Measurements from ENCODE around the gene STARD7.
A peak's percentile ranks its signal among the peaks of the same experiment; 100 is the strongest.

The STARD7 gene

DNA sequence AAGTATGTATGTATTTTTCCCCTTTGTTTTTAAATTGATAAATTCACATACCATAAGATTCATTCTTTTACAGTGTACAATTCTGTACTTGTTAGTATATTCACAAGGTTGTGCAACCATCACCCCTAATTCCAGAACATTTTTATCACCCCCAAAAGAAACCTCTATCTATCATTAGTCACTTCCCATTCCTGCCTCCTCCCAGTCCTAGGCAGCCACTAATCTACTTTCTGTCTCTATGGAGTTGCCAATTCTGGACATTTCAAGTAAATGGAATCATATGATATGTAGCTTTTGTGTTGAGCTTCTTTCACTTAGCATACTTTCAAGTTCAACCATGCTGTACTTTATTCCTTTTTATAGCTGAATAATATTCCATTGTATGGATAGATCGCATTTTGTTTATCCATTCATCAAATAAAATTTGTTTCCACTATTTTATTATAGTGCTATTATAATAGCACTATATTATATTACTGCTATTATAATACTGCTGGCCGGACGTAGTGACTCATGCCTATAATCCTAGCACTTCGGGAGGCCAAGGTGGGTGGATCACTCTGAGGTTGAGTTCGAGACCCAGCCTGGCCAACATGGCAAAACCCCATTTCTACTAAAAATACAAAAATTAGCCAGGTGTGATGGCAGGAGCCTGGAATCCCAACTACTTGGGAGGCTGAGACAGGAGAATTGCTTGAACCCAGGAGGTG lies 10.9 kb downstream of the STARD7 start:
- ATAC-seq (no peak), DNase-seq (no peak)

DNA sequence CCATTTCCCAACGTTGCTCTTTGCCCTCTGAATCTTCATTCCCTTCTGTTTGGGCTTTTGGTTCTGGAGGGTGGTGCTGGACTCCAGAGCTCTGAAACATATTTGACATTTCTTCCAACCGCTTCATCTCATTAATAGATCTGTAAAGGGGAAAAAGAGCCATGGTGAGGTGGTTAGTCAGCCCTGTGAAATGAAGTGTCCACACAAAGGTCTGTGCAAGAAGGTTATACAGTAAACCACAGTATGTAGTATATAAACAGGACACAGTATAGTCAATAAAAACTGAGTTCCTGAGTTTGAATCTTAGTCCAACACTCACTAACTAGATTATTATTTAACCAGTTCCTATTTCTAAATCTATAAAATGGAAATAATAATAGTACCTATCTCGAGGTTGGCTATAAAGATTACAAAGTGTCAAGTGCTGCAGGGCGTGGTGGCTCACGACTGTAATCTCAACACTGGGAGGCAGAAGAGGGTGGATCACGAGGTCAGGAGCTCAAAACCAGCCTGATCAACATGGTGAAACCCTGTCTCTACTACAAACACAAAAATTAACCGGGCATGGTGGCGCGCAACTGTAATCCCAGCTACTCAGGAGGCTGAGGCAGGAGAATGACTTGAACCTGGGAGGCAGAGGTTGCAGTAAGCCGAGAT lies 13.1 kb downstream of the STARD7 start:
- no peak for DNase-seq

DNA sequence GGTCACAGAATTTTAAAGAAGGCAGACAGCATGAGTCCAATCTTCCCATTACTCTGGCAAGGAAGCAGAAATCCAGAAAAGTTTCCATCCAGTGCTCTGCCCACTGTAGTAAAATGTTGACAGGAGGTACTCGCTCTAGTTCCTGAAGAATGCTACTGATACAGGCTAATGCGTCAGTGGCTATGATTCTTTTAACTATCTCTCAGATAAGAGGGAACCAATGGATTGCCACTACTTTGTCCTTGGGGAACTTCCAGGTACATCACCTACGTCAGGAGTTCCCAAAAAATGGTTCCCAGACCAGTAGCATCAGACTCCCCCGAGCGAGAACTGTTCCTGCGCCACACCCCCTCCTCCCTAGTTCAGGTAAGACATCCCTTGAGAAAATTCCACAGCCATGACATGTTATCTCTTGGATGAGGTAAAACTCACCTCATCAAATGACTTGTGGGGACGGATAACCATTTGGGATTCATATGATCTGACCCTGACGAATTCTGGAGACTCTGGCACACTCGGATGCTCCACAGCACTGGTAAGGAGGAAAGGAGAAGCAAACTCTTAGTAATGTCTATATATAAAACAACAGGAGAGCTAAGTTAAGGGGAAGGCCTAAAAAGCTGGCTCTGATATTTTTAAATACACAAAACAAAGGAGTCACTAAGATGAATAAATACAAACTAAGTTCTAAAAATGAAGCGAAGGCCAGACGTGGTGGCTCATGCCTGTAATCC lies 16.5 kb downstream of the STARD7 start:
- ATAC-seq (no peak), DNase-seq (no peak)

More for the DNA sequence above, 13.1 kb downstream of the STARD7 start:
- no peak for ATAC-seq

DNA sequence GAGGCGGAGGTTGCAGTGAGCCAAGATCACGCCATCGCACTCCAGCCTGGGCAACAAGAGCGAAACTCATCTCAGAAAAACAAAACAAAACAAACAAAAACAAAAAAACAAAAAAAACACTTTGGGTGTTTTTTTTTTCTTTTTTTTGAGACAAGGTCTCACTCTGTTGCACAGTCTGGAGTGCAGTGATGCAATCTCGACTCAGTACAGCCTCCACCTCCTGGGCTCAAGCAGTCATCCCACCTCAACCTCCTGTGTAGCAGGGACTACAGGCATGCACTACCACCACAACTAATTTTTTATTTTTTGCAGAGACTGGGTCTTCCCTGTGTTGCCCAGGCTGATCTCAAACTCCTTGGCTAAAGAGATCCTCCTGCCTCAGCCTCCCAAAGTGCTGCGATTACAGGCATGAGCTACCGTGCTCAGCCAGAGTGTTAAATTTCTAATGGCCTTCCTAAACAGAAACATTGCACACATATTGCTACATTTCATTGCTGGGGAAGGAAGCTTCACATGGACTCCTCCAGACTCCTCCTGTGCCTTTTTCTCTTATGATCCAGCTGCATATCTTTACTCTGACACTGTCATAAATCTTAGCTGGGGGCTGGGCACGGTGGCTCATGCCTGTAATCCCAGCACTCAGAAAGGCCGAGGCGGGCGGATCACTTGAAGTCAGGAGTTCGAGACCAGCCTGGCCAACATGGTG lies 19.7 kb downstream of the STARD7 start:
- DNase-seq, result no peak
- no peak for ATAC-seq

DNA sequence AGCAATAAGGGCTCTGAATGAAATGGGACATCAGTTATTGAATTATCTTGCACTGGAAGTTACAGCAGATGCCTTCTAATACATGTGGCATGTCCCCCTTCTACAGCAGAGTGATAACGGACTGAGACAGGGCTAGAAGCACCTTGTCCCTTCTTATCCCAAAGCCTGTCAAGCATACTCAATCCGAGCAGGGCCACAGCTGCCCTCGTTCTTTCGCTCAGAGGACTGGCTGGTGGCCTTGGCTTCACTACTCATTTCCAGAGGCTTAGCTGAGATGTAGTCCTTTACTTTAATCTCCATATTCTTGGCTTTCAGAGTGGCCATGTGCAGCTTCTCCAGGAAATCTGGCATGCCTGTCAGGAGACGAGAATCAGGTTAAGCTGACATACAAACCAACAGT lies 22.1 kb downstream of the STARD7 start:
- no peak for ATAC-seq

DNA sequence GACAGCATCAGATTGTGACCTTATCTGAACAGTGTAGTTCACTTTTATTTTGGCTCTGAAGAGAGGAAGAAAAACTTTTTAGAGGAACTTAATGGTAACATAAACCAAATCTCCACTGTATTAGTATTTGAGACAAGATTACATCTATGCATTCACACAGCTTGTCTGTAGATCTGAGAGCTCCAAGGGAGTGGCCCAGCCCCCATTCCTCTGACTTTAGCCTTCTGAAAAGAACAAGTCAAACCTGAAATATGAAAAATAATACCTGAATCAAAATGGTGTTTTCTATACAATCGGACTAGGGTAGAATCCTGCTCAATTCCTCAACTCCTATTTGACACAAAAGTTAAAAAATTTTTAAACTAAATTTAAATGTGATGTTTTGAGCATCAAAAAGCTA lies 23.1 kb downstream of the STARD7 start:
- ATAC-seq, result no peak
- no peak for DNase-seq

More for the DNA sequence above, 22.1 kb downstream of the STARD7 start:
- no peak for DNase-seq

DNA sequence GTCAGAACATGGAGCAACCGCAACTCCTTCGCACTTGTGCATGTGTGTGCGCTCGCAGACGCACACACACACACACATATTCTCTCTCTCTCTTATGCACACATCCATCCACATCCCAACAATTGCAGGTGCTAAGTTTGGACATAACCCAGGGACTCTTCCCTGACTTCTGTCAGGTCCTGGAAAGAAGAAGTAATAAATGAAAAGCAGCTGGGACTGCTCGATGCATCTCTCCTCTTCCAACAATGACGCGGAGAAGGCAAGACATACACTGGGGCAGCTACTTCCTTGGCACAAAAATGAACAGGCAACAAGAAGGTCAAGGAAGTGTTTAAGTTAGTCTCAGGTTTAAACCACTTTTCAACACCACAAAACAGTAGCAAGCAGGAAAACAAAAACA lies 23.6 kb downstream of the STARD7 start:
- ATAC-seq (no peak), DNase-seq (no peak)

DNA sequence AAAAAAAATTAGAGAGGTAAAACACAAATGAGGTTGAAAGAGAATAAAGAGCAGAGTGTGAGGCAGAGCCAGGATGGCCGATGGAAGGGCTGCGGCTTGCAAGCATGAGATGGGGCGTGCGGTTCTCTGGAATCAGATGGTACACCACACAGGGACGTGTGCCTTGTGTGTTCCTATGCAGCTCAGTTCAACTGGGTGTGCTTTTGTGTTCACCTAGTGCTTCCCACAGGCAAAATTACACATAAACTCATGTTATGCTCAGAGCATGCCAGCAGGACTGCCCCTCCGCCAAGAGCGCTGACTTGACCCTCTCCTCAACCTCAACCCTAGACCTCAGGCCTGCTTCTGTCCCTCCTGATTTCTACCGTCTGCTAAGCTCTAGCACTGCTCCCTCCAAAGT lies 24.4 kb downstream of the STARD7 start:
- DNase-seq, result no peak
- no peak for ATAC-seq

DNA sequence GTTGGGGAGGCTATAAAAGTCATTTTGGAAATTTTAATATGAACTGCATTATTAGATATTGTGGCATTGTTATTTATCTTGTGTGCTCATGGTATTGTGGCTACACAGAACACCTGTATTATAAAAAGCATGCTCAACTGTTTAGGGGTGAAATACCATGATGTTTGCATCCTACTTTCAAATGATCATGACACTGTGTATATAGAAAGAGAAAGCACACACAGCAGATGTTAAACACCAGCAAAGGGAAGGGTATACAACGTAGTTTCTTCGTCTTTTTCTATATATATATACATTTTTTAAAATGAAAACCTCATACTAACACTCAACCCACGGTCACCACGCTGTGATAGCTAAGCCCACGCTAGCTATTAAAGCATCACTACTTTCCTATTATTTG lies 27.1 kb downstream of the STARD7 start:
- no peak for ATAC-seq
- DNase-seq, result no peak

DNA sequence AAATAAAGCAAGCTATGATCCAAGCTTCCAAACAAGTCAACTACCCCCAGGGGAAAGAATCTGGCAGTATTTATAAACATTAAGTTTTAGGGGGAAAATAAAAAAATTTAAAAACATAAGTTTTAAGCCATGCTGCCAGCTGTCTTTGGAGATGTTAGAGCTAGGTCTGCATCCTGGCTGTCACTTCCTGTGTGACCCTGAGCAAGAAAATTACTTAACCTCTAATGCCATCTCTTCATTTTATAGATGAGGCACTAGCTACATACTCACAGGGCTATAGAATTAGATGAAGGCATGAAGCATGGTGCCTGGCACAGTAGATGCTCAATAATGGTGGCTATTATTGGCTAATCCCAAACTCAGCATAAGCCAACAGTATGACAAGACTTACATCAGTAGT lies 28.1 kb downstream of the STARD7 start:
- ATAC-seq, result no peak
- DNase-seq, result no peak

DNA sequence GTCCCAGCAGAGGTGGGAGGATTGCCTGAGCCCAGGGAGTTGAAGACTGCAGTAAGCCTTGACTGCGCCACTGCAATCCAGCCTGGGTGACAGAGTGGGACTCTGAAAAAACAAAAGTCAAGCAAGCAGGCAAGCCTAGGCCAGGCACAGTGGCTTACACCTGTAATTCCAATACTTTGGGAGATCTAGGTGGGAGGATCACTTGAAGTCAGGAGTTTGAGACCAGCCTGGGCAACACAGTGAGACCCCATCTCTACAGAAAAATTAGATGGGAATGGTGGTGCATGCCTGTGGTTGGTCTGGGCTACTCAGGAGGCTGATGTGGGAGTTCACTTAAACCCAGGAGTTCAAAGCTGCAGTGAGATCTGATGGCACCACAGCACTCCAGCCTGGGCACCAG lies 28.6 kb downstream of the STARD7 start:
- DNase-seq, result no peak
- no peak for ATAC-seq

DNA sequence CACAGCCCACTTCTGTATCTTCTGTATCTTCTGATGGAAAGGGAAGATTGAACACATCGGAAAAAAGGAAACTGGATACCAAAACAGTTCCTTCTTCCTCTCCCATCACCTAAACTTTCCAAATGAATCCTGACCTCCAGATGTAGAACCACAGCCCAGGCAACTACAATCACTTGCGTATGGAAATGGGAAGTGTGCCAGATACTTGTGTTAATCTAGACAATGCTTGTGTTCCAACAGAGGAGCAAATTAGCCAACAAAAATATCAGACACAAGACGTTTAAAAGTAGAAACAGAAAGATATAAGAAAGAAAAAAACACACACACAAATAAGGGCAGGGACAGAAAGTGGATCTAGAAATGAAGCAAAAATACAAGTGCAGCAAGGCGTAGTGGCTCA lies 32.0 kb downstream of the STARD7 start:
- ATAC-seq, result no peak
- no peak for DNase-seq

DNA sequence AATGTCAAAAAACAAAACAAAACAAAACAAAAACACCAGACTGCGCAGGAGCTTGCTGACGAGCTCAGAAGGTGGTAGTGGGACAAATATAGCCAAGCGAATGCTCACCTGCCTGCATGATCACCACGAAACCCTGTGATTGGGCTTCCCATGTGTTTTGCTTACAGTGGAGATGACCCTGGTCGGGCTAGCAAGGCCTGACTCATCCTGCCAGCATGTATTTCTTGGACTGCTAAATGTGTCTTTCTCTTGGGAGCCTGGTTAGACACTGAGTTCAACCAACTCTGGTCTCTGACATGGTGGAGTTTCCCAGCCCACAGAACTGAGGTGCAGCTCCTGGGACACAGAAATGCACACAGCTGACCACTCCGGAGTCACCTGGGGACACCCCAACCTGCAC lies 32.7 kb downstream of the STARD7 start:
- ATAC-seq, result no peak
- DNase-seq, result no peak

DNA sequence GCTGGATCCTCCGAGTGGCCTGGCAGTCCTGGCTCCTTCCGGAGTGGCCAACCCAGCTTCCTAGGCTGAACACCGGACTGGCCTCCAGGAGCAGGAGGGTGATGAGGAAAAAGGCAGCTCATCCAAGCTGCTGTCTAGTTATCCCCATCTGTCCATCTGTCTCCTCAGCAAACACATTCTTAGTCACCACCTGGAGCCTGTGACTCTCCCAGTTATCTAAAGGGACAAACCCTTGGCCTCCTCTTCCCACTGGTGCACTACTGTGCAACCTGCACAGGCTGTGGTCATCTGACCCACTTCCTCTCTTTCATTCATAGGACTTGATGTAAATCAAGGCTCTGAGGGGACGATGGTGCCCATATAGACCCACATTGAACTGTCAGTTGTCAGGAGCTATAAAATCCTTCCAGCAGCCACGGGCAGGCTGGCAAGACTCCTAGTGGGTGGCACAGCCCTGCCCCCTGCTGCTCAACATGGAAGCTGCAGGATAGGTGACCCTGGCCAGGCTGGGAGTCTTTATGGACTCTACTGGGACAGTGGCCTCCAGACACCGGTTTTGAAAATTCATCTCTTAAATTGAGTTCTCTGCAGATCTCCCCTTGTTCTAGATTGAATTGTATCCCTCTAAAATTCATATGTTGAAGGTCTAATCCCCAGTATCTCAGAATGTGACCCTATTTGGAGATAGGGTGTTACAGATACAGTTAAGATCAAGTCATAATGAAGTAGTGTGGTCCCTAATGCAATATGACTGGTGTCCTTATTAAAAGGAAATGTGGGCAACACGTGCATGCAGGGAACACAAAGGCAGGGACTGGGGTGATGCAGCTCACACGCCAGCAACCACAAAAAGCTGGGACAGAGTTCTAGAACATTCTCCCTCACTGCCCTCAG lies 34.1 kb downstream of the STARD7 start:
- DNase-seq (peak; percentile 90), ATAC-seq (peak; percentile 96)

DNA sequence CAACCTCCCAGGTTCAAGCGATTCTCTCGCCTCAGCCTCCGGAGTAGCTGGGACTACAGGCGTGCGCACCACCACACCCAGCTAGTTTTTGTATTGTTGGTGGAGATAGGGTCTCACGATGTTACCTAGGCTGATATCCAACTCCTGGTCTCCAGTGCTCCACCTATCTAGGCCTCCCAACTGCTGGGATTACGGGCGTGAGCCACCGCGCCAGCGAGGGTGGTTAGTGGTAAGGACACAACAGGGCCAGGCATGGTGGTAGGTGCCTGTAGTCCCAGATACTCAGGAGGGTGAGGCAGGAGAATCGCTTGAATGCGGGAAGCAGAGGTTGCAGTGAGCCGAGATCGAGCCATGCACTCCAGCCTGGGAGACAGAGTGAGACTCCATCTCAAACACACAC lies 36.8 kb downstream of the STARD7 start:
- no peak for ATAC-seq
- DNase-seq, result no peak

DNA sequence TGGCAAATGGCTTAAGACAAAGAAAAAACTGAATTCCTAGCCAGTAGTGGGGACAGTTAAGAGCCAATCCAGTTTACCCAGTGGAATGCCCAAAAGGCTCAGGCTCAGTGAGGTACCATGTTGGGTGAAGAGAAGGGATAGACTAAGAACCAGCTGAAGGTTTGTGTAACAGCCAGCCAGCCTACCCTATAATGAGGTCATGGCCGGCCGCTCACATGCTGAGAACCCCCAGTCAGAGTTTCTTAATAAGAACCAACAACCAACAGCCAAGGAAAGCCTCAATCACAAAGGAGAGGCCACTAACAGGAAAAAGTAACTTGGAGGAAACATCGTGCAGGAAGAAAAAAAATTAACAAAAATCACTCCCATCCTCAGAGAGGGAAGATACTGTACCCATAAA lies 38.0 kb downstream of the STARD7 start:
- no peak for DNase-seq
- ATAC-seq, result no peak

DNA sequence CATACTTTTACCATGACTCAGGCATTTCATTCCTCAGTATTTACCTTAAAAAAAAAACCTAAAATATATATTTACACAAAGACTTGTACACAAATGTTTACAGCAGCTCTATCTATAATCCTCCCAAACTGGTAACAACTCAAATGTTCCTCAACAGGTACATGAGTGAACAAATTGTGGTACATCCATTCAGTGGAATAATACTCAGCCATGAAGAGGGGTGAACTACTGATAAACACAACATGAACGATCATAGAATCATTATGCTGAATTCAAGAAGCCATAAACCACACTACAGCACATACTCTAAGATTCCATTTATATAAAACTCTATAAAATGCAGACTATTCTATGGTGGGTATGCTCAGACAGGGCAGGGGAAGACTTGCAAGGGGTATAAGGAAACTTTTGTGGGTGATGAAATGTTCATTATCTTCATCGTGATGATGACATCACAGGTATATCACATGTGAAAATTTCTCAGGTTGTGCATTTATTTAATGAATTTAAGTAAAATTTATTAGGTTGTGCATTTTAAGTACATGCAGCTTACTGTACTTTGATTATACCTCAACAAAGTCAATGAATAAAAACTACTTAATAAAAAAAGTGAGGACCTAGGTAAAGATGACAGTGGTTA lies 38.6 kb downstream of the STARD7 start:
- ATAC-seq (no peak), DNase-seq (no peak)

DNA sequence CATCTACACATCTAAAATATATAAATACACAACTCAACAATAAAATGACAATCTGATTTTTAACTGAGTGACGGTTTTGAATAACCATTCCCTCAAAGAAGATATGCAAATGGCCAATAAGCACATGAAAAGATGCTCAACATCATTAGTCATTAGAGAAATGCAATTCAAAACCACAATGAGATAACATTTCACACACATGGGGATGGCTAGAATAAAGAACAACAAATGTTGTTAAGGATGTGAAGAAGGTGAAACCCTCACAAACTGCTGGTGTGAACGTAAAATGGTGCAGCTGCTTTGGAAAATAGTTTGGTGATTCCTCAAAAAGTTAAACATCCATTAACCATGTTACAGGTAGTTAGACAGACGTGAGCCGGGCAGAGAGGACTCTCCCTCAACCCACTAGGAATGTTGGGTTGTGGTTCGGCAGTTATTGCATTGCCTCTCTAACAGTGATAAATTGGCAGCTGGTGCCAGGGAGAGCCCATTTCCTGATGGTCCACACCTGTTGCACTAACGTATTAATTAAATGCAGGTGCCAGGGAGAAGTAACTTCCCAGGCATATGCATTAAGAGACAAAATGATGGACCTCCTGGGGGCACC lies 41.1 kb downstream of the STARD7 start:
- ATAC-seq, result no peak
- no peak for DNase-seq

DNA sequence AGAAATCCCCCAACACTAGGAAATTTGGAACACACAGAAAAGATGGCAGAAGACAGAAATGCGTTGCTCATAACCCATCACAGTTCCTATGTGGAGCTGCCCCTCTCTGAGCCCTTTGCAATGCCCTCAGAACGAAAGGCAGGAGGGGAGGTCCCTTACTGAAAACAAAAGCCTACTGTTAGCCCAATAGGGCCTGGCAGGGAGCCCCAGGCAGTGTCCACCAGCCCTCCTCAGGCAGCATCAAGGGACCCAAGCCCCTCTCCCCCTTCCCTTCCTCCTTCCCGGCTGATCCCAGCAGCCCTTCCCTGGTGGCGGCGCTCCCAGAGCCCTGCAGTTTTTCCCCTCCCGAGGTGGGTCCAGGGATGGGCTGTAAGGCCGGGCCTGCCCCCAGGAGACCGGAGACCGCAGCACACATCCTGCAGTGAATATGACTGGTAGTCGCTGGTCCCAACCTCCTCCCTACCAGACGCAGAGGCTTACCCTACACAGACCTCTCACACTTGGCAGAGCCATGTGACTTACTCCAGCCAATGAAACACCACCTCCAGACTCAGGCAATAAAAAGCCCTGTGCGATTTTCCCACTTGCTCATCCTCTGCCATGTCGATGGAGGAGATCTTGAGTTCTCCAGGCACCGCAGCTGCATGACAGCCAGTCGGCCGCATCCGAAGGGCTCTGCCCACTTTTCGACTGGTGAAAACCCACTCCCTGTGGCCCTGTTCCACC lies 44.0 kb downstream of the STARD7 start:
- ATAC-seq (peak; percentile 82), DNase-seq (peak; percentile 81)

DNA sequence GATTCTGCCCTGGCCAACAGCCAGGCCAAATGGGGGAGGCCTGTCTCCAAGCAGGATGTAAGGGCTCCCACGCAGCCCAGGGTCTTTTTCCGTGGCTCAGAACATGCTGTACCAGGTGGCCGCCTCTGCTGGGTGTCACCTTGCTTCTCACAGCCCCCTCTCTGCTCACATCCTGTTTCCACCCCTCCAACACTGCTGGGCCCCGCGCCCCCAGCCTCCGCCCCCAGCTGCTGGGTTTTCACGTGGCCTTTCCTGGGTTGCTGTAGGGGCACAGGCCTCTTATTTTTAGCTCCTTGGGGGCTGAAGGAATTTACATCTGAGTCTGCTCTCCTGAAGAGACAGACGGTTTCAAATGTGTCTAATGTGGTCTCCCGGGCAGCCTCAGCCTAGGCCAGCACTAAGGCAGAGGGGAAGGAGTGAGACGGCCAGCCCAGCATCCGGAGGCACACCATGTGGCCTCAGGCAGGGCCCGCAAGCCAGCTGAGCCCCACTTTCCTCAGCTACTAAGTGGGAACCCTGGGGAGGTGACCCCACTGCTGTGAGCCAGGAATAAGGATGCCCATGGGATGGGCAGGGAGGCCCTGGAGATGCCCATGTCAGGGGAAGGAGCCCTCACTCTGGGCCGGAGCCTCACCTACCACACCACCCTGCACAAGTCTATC lies 44.7 kb downstream of the STARD7 start:
- DNase-seq, result peak; percentile 91

More for the DNA sequence above, 44.7 kb downstream of the STARD7 start:
- ATAC-seq, result peak; percentile 72
